ENCODE results near the gene IGSF21. TPM values are rescaled to one million over a fixed set of nuclear protein-coding genes. Genes with fewer than 3 reads are reported as not detected.

The IGSF21 gene
- total RNA-seq, 2 experiments from 2014 or later, result not detected

- H3K27me3 Mint-ChIP-seq, result peaks cover 16% of the 10 kb centered on the region
- H3K4me3 Mint-ChIP-seq, result no peak overlapping the region
- ChIA-PET POLR2A (no interaction called here), CTCF (no interaction called here)
- H3K27ac Mint-ChIP-seq, result no peak overlapping the region
- H3K4me1 Mint-ChIP-seq, result no peaks in the 10 kb centered on the region
- no peak for DNase-seq
- no peaks in the 10 kb centered on the region for H3K9me3 Mint-ChIP-seq
- no peaks in the 10 kb centered on the region for H3K36me3 Mint-ChIP-seq (ENCODE audit: low read depth)
Measured at GRCh38 chr1:18118078-18118477, 10.5 kb downstream of the IGSF21 start.

DNA sequence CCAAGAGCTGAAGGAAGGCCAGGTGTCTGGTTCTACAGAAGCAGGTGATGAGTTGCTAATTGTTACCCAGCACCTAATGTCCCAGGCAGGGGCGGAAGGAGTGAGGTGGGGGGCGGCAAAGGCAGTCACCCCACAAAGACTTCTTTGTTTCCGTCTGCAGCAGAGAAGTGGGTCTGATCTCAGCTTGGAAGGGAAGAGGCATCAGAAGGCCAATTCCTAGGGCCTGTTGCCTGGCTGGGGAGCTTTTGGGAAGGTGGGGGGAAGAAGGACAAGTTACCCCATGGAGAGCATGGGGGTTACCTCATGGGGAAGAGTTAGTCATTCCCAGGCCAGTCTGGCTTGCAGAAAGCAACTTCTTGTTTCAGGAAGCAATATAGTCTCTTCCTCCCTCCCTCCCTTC, 10.9 kb downstream of the IGSF21 start:
- DNase-seq, result no peak
- no peaks in the 10 kb centered on the region for H3K9me3 Mint-ChIP-seq
- POLR2A ChIA-PET, result no interaction called here
- H3K4me3 Mint-ChIP-seq, result no peak overlapping the region
- CTCF ChIA-PET, result no interaction called here
- no peaks in the 10 kb centered on the region for H3K36me3 Mint-ChIP-seq (ENCODE audit: low read depth)
- H3K27ac Mint-ChIP-seq, result no peak overlapping the region
- H3K4me1 Mint-ChIP-seq, result no peaks in the 10 kb centered on the region
- H3K27me3 Mint-ChIP-seq, result peaks cover 16% of the 10 kb centered on the region

DNA sequence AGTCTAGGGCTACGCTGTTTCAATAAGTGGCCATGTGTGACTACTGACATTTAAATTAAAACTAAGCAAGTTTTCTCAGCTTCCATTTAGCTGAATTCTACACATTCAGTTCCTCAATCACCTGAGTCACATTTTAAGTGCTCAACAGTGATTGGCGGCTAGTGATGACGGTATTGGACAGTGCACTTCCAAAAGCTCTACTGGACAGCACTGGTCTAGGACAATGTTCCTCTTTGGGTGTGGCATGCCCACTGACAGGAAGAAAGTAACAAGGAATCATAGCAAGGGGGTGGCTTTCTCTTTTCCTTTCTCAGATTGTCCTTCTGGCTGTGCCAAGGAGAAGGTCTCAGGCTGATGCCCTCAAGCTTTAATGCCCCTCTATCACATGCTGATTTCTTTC, 11.7 kb downstream of the IGSF21 start:
- Mint-ChIP-seq H3K4me3 (no peak overlapping the region), H3K27ac (no peak overlapping the region), H3K4me1 (no peaks in the 10 kb centered on the region), H3K27me3 (peaks cover 13% of the 10 kb centered on the region), H3K36me3 (ENCODE audit: low read depth) (no peaks in the 10 kb centered on the region), H3K9me3 (no peaks in the 10 kb centered on the region)
- POLR2A ChIA-PET, result no interaction called here
- no peak for DNase-seq
- CTCF ChIA-PET, result no interaction called here

- peaks cover 12% of the 10 kb centered on the region for H3K27me3 Mint-ChIP-seq
- ChIA-PET CTCF (no interaction called here), POLR2A (no interaction called here)
- no peaks in the 10 kb centered on the region for H3K4me1 Mint-ChIP-seq
- DNase-seq, result no peak
- H3K27ac Mint-ChIP-seq, result no peak overlapping the region
- H3K9me3 Mint-ChIP-seq, result no peaks in the 10 kb centered on the region
- H3K36me3 Mint-ChIP-seq (ENCODE audit: low read depth), result no peaks in the 10 kb centered on the region
- H3K4me3 Mint-ChIP-seq, result no peak overlapping the region
Measured at GRCh38 chr1:18119771-18120377, 12.3 kb downstream of the IGSF21 start.

DNA sequence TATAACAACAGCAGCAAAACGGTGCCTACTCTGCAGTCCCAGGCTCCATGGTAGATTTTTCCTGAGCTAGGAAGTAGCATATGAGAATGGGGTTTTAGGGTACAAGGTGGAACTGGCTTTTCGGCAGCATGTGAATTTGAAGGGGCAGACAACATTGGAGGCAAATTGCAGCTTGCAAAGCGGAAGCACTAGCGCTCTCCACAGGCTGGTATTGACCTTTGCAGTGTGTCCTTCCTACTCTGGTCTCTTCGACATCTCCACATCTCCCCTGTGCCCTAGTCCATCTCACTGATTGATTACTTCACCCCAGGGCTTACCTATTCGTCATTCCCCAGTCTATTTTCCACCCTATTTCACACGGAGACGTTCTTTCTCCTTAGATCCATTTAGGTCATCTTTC, 13.0 kb downstream of the IGSF21 start:
- Mint-ChIP-seq H3K36me3 (ENCODE audit: low read depth) (no peaks in the 10 kb centered on the region), H3K27ac (no peak overlapping the region), H3K4me3 (no peak overlapping the region), H3K4me1 (no peaks in the 10 kb centered on the region), H3K9me3 (no peaks in the 10 kb centered on the region), H3K27me3 (peaks cover 12% of the 10 kb centered on the region)
- no peak for DNase-seq
- CTCF ChIA-PET, result no interaction called here
- POLR2A ChIA-PET, result no interaction called here

GRCh38 chr1:18121072-18121820, 13.6 kb downstream of the IGSF21 start:
- H3K27me3 Mint-ChIP-seq, result peaks cover 12% of the 10 kb centered on the region
- no peak for DNase-seq
- H3K4me3 Mint-ChIP-seq, result no peak overlapping the region
- no peaks in the 10 kb centered on the region for H3K36me3 Mint-ChIP-seq (ENCODE audit: low read depth)
- ChIA-PET POLR2A (no interaction called here), CTCF (no interaction called here)
- H3K27ac Mint-ChIP-seq, result no peak overlapping the region
- H3K4me1 Mint-ChIP-seq, result no peaks in the 10 kb centered on the region
- H3K9me3 Mint-ChIP-seq, result no peaks in the 10 kb centered on the region

DNA sequence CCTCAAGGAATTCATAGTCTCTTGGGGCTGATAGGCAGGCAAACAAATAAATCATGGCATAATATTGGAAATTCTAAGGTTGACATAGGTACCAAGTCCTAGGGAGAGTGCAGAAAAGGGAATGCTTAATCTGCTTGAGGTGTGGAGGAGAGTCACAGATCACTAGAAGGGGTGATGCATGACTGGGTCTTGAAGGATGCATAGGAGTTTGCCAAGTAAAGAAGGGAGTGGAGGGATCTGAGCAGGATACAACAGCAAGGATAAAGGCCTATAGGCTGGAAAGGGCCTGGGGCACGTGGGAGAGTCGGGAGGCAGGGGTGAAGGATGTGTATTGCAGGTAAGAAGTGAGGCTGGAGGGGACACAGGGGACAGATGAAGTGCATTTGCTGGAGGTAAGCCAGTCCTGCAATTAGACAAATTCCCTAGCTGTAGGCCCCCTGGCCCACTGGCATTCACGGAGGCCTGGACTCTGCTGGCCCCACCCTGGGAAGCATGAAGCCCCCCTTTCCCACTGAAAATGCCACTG, 15.9 kb downstream of the IGSF21 start:
- no peak for DNase-seq
- ChIA-PET CTCF (no interaction called here), POLR2A (no interaction called here)
- H3K27ac Mint-ChIP-seq, result no peak overlapping the region
- H3K36me3 Mint-ChIP-seq (ENCODE audit: low read depth), result no peaks in the 10 kb centered on the region
- H3K27me3 Mint-ChIP-seq, result peaks cover 6% of the 10 kb centered on the region
- no peak overlapping the region for H3K4me3 Mint-ChIP-seq
- H3K4me1 Mint-ChIP-seq, result no peaks in the 10 kb centered on the region
- H3K9me3 Mint-ChIP-seq, result no peaks in the 10 kb centered on the region

- Mint-ChIP-seq H3K27me3 (no peaks in the 10 kb centered on the region), H3K4me1 (no peaks in the 10 kb centered on the region), H3K27ac (no peak overlapping the region), H3K4me3 (no peak overlapping the region), H3K9me3 (no peaks in the 10 kb centered on the region), H3K36me3 (ENCODE audit: low read depth) (no peaks in the 10 kb centered on the region)
- ChIA-PET CTCF (no interaction called here), POLR2A (no interaction called here)
- no peak for DNase-seq
Measured at GRCh38 chr1:18124977-18125376, 17.4 kb downstream of the IGSF21 start.

- no peak for DNase-seq
- H3K27me3 Mint-ChIP-seq, result no peaks in the 10 kb centered on the region
- no peaks in the 10 kb centered on the region for H3K36me3 Mint-ChIP-seq (ENCODE audit: low read depth)
- no peak overlapping the region for H3K27ac Mint-ChIP-seq
- ChIA-PET CTCF (no interaction called here), POLR2A (no interaction called here)
- H3K4me1 Mint-ChIP-seq, result no peaks in the 10 kb centered on the region
- no peaks in the 10 kb centered on the region for H3K9me3 Mint-ChIP-seq
- H3K4me3 Mint-ChIP-seq, result no peak overlapping the region
Measured at GRCh38 chr1:18126616-18127015, 19.0 kb downstream of the IGSF21 start.

DNA sequence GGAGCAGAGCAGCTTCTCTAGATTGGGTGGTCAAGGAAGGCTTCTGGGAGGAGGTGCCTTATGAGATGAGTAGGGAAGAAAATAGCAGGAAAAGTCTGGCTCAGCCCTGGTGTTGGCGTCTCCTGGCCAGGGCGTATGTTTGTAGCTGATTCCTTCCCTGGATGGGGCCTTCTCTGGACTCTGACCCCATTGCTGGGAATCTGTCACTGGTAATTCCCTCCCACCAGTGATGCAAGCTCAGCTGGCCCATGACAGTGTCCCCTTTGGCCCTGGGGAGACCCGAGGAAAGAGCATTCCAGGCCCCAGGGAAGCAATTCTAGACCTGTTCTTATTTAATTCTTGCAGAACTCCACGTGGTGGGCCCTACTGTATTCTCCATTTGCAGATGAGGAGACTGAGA, 20.7 kb downstream of the IGSF21 start:
- H3K36me3 Mint-ChIP-seq (ENCODE audit: low read depth), result no peaks in the 10 kb centered on the region
- no peaks in the 10 kb centered on the region for H3K4me1 Mint-ChIP-seq
- H3K9me3 Mint-ChIP-seq, result no peaks in the 10 kb centered on the region
- H3K27ac Mint-ChIP-seq, result no peak overlapping the region
- no peaks in the 10 kb centered on the region for H3K27me3 Mint-ChIP-seq
- ChIA-PET POLR2A (no interaction called here), CTCF (no interaction called here)
- DNase-seq, result no peak
- H3K4me3 Mint-ChIP-seq, result no peak overlapping the region

DNA sequence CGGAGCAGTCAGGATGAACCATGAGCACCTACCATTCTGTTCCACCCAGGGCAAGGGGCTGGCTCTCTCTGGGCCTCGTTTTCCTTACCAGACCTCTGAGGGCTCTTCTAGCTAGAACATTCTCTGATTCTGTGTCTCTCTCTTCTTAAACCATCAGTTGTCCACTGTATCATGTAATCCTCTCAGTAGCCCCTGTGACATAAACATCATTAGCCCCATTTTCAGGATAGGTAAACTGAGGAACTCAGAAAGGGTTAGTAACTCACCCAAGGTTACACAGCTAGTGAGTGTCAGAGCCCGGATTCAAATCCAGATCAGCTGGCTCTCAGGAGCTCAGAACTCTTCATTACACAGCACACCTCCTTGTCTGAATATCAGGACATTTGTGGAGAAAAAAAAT, 22.8 kb downstream of the IGSF21 start:
- Mint-ChIP-seq H3K27me3 (no peaks in the 10 kb centered on the region), H3K36me3 (ENCODE audit: low read depth) (no peaks in the 10 kb centered on the region), H3K4me1 (no peaks in the 10 kb centered on the region), H3K4me3 (no peak overlapping the region), H3K9me3 (no peaks in the 10 kb centered on the region), H3K27ac (no peak overlapping the region)
- DNase-seq, result no peak
- ChIA-PET CTCF (no interaction called here), POLR2A (no interaction called here)

DNA sequence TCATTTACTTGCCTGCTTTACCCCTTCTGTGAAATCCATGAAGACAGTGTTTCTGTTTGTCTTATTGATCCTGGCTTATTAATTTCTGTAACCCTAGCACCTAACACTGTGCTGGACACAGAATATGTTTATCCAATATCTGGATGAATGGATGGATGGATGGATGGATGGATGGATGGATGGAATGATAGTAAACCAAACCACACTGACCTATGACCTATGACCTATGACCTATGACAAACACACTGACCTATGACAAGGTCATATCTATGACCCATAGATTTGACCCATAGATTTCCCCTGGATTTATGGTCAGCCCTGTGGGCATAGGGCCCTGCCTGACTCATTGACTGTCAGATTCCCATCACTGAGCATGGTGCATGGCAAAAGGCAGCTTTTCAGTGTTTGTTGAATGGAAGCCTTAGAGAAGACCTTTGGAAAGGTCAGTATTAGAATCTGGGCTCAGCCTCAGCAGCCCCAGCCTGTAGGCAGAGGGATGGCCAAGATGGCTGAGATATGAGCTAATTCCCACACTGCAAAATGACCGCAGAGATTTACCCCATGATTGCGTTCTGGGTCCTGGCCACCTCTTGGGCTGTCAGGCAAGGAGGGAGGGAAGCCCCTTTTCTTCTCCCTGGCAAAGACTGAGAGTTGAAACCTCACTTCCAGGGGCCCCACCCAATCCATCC, 24.6 kb downstream of the IGSF21 start:
- ChIA-PET CTCF (no interaction called here), POLR2A (no interaction called here)
- Mint-ChIP-seq H3K27ac (no peak overlapping the region), H3K9me3 (no peaks in the 10 kb centered on the region), H3K4me1 (no peaks in the 10 kb centered on the region), H3K27me3 (no peaks in the 10 kb centered on the region), H3K4me3 (no peak overlapping the region), H3K36me3 (ENCODE audit: low read depth) (no peaks in the 10 kb centered on the region)
- DNase-seq, result no peak

- no peak overlapping the region for H3K27ac Mint-ChIP-seq
- H3K36me3 Mint-ChIP-seq (ENCODE audit: low read depth), result no peaks in the 10 kb centered on the region
- CTCF ChIA-PET, result no interaction called here
- POLR2A ChIA-PET, result no interaction called here
- H3K27me3 Mint-ChIP-seq, result no peaks in the 10 kb centered on the region
- DNase-seq, result no peak
- H3K4me3 Mint-ChIP-seq, result no peak overlapping the region
- H3K4me1 Mint-ChIP-seq, result no peaks in the 10 kb centered on the region
- no peaks in the 10 kb centered on the region for H3K9me3 Mint-ChIP-seq
Measured at GRCh38 chr1:18132711-18133541, 25.3 kb downstream of the IGSF21 start.
